Liver (tissue), 9 donors: ENCODE measurements around the gene WNT2B. TPM values are rescaled to one million over a fixed set of nuclear protein-coding genes. Genes with fewer than 3 reads are reported as not detected.

Source experiments
- DNase-seq: peaks from one replicate; pipeline ENCODE4 v3.0.0-alpha.2; 2017; ENCODE audit warnings: low spot score
- H3K27ac ChIP-seq, 2 donors: one replicate each; pipeline ENCODE4 v1.7.0; 2013; ENCODE audit warnings: inconsistent platforms in 2 of 2, low read length in 2 of 2, control low read depth in 1 of 2, low read depth in 1 of 2, mild to moderate bottlenecking in 1 of 2
- H3K27me3 ChIP-seq, 4 donors: one replicate each; pipeline versions ENCODE4 v1.6.1 to v1.7.0; 2013; ENCODE audit warnings: low read length in 3 of 4, inconsistent platforms in 1 of 4, mild to moderate bottlenecking in 1 of 4, moderate library complexity in 1 of 4; ENCODE audit not compliant: control insufficient read depth in 4 of 4, insufficient read depth in 4 of 4
- H3K36me3 ChIP-seq, 4 donors: one replicate each; pipeline versions ENCODE4 v1.6.1 to v1.7.0; 2013; ENCODE audit warnings: low read length in 3 of 4, mild to moderate bottlenecking in 3 of 4, low read depth in 1 of 4, moderate library complexity in 1 of 4; ENCODE audit not compliant: control insufficient read depth in 4 of 4, insufficient read depth in 3 of 4
- H3K4me1 ChIP-seq, 4 donors: one replicate each; pipeline versions ENCODE4 v1.6.1 to v1.7.0; 2013; ENCODE audit warnings: low read length in 3 of 4, mild to moderate bottlenecking in 3 of 4, moderate library complexity in 1 of 4; ENCODE audit not compliant: control insufficient read depth in 4 of 4, insufficient read depth in 4 of 4
- H3K4me3 ChIP-seq, 3 donors: one replicate each; pipeline versions ENCODE4 v1.6.1 to v1.7.0; 2013; ENCODE audit warnings: low read length in 3 of 3, control low read depth in 1 of 3, low read depth in 1 of 3, mild to moderate bottlenecking in 1 of 3
- H3K9ac ChIP-seq, 2 donors: one replicate each; pipeline ENCODE4 v1.7.0; 2013; ENCODE audit warnings: low read length in 2 of 2, mild to moderate bottlenecking in 2 of 2, moderate library complexity in 2 of 2, control low read depth in 1 of 2, low read depth in 1 of 2
- H3K9me3 ChIP-seq, 4 donors: one replicate each; pipeline versions ENCODE4 v1.6.1 to v1.7.0; 2013; ENCODE audit warnings: low read length in 3 of 4; ENCODE audit not compliant: control insufficient read depth in 4 of 4
- EGR1 ChIP-seq, 2 donors: IDR thresholded peaks; 2 replicates each; pipeline ENCODE4 v1.6.1; 2016 to 2018; ENCODE audit warnings: antibody characterized with exemption in 2 of 2, low read depth in 2 of 2
- FOXA1 ChIP-seq: IDR thresholded peaks from 2 replicates; pipeline ENCODE4 v1.6.1; 2016; ENCODE audit warnings: antibody characterized with exemption
- FOXA2 ChIP-seq: IDR thresholded peaks from 2 replicates; pipeline ENCODE4 v1.6.1; 2016; ENCODE audit warnings: antibody characterized with exemption
- GABPA ChIP-seq, 2 donors: IDR thresholded peaks in 1 of 2; conservative IDR thresholded peaks in 1 of 2; 2 replicates each; pipeline ENCODE4 v1.6.1; 2016; ENCODE audit warnings: antibody characterized with exemption in 2 of 2, mild to moderate bottlenecking in 1 of 2, moderate library complexity in 1 of 2
- HNF4A ChIP-seq, 2 donors: conservative IDR thresholded peaks; 2 replicates each; pipeline ENCODE4 v1.6.1; 2016; ENCODE audit warnings: antibody characterized with exemption in 2 of 2, mild to moderate bottlenecking in 2 of 2
- HNF4G ChIP-seq: IDR thresholded peaks from 2 replicates; pipeline ENCODE4 v1.6.1; 2016; ENCODE audit warnings: antibody characterized with exemption
- JUND ChIP-seq, 2 donors: IDR thresholded peaks; 2 replicates each; pipeline ENCODE4 v1.6.1; 2016; ENCODE audit warnings: antibody characterized with exemption in 2 of 2
- MAX ChIP-seq: IDR thresholded peaks from 2 replicates; pipeline ENCODE4 v1.6.1; 2016; ENCODE audit warnings: antibody characterized with exemption
- NR2F2 ChIP-seq: IDR thresholded peaks from 2 replicates; pipeline ENCODE4 v1.6.1; 2016; ENCODE audit warnings: antibody characterized with exemption
- RAD21 ChIP-seq, 2 donors: IDR thresholded peaks; 2 replicates each; pipeline ENCODE4 v1.6.1; 2016; ENCODE audit warnings: antibody characterized with exemption in 2 of 2, mild to moderate bottlenecking in 2 of 2
- RXRA ChIP-seq, 2 donors: IDR thresholded peaks; 2 replicates each; pipeline ENCODE4 v1.6.1; 2017 to 2018; ENCODE audit warnings: antibody characterized with exemption in 2 of 2, mild to moderate bottlenecking in 1 of 2
- SP1 ChIP-seq: IDR thresholded peaks from 2 replicates; pipeline ENCODE4 v1.6.1; 2018; ENCODE audit warnings: antibody characterized with exemption, mild to moderate bottlenecking
- TAF1 ChIP-seq: conservative IDR thresholded peaks from 2 replicates; pipeline ENCODE4 v1.6.1; 2016; ENCODE audit warnings: antibody characterized with exemption, mild to moderate bottlenecking
- YY1 ChIP-seq: IDR thresholded peaks from 2 replicates; pipeline ENCODE4 v1.6.1; 2016; ENCODE audit warnings: antibody characterized with exemption, mild to moderate bottlenecking
- WGBS: extraction: QIAGEN DNeasy Blood & Tissue Kit; methylation state at CpG from one replicate; pipeline ENCODE4 v1.1.7; 2013; 5-methylcytosine and 5-hydroxymethylcytosine counted together
- polyA plus RNA-seq, 2 donors: library from polyadenylated mRNA; stranded (reverse) in 1 of 2; unstranded in 1 of 2; fragments of 200-250 nt in 1 of 2; fragments of >200 nt in 1 of 2; fragmentation: Nextera tagmentation in 1 of 2; extraction: Ambion mirVana in 1 of 2; gene quantifications; one replicate each; pipeline versions ENCODE4 v1.2.1 to v1.2.3, GENCODE V29; 2013 to 2015
- total RNA-seq, 2 donors: library from RNA; depleted of rRNA; stranded (reverse); fragments of >200 nt; gene quantifications; one replicate each; pipeline ENCODE4 v1.2.3, GENCODE V29; 2014
- TF ChIP-seq, protein P1 (sequence below): IDR thresholded peaks from 2 replicates; pipeline ENCODE4 v1.6.1; 2016; ENCODE audit warnings: antibody characterized with exemption
- TF ChIP-seq, protein P2 (sequence below): IDR thresholded peaks from 2 replicates; pipeline ENCODE4 v1.6.1; 2016; ENCODE audit warnings: antibody characterized with exemption
- TF ChIP-seq, protein P3 (sequence below): IDR thresholded peaks from 2 replicates; pipeline ENCODE4 v1.6.1; 2016; ENCODE audit warnings: antibody characterized with exemption, mild to moderate bottlenecking
- TF ChIP-seq, protein P4 (sequence below): fragments of 150-350 bp; IDR thresholded peaks from 2 replicates; pipeline ENCODE4 v1.5.1; 2017; ENCODE audit warnings: improper control_type of control experiment, low read depth, low read length; ENCODE audit not compliant: missing input control
- donor health status: healthy.
- donor health status: healthy.
- donor health status: healthy.
- donor health status: healthy.
- donor health status: healthy.

WNT2B gene
- total and polyA plus RNA-seq, 4 donors, result 0.07 to 0.92 (median 0.38) TPM

DNA sequence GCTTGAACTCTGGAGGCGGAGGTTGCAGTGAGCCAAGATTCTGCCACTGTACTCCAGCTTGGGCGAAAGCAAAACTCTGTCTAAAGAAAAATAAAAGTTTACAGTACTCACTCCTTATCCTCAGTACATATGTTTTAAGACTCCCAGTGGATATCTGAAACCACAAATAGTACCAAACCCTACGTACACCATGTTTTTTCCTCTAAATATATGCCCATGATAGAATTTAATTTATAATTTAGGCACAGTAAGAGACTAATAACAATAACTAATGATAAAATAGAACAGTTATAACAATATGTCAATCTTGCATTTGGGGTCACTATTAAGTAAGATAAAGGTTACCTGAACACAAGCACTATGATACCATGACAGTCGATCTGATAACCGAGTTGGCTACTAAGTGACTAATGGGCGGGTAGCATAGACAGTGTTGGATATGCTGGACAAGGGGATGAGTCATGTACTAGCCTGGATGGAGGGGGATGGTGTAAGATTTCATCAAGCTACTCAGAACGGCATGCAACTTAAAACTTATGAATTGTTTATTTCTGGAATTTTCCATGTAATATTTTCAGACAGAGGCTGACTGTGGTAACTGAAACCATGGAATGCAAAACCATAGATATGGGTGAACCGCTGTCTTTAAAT lies 66.5 kb downstream of the WNT2B start:
- TF ChIP-seq HNF4G (no peak), EGR1 (IDR thresholded peaks at IDR 0.05; ENCODE audit: low read depth in 2 of 2) (no peak), RAD21 (IDR thresholded peaks at IDR 0.05) (no peak), FOXA2 (no peak), JUND (IDR thresholded peaks at IDR 0.05) (no peak), RXRA (IDR thresholded peaks at IDR 0.05) (no peak), GABPA (IDR thresholded peaks at IDR 0.05 in 1 of 2, conservative IDR thresholded peaks at IDR 0.05 in 1 of 2) (no peak), TAF1 (no peak), MAX (no peak), YY1 (no peak), NR2F2 (no peak), HNF4A (conservative IDR thresholded peaks at IDR 0.05) (no peak), FOXA1 (no peak), SP1 (no peak)
- TF ChIP-seq, protein P1, sequence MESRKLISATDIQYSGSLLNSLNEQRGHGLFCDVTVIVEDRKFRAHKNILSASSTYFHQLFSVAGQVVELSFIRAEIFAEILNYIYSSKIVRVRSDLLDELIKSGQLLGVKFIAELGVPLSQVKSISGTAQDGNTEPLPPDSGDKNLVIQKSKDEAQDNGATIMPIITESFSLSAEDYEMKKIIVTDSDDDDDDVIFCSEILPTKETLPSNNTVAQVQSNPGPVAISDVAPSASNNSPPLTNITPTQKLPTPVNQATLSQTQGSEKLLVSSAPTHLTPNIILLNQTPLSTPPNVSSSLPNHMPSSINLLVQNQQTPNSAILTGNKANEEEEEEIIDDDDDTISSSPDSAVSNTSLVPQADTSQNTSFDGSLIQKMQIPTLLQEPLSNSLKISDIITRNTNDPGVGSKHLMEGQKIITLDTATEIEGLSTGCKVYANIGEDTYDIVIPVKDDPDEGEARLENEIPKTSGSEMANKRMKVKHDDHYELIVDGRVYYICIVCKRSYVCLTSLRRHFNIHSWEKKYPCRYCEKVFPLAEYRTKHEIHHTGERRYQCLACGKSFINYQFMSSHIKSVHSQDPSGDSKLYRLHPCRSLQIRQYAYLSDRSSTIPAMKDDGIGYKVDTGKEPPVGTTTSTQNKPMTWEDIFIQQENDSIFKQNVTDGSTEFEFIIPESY, result no peak
- TF ChIP-seq, protein P2, sequence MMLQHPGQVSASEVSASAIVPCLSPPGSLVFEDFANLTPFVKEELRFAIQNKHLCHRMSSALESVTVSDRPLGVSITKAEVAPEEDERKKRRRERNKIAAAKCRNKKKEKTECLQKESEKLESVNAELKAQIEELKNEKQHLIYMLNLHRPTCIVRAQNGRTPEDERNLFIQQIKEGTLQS, result no peak
- TF ChIP-seq, protein P3, sequence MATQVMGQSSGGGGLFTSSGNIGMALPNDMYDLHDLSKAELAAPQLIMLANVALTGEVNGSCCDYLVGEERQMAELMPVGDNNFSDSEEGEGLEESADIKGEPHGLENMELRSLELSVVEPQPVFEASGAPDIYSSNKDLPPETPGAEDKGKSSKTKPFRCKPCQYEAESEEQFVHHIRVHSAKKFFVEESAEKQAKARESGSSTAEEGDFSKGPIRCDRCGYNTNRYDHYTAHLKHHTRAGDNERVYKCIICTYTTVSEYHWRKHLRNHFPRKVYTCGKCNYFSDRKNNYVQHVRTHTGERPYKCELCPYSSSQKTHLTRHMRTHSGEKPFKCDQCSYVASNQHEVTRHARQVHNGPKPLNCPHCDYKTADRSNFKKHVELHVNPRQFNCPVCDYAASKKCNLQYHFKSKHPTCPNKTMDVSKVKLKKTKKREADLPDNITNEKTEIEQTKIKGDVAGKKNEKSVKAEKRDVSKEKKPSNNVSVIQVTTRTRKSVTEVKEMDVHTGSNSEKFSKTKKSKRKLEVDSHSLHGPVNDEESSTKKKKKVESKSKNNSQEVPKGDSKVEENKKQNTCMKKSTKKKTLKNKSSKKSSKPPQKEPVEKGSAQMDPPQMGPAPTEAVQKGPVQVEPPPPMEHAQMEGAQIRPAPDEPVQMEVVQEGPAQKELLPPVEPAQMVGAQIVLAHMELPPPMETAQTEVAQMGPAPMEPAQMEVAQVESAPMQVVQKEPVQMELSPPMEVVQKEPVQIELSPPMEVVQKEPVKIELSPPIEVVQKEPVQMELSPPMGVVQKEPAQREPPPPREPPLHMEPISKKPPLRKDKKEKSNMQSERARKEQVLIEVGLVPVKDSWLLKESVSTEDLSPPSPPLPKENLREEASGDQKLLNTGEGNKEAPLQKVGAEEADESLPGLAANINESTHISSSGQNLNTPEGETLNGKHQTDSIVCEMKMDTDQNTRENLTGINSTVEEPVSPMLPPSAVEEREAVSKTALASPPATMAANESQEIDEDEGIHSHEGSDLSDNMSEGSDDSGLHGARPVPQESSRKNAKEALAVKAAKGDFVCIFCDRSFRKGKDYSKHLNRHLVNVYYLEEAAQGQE, result no peak
- TF ChIP-seq, protein P4, sequence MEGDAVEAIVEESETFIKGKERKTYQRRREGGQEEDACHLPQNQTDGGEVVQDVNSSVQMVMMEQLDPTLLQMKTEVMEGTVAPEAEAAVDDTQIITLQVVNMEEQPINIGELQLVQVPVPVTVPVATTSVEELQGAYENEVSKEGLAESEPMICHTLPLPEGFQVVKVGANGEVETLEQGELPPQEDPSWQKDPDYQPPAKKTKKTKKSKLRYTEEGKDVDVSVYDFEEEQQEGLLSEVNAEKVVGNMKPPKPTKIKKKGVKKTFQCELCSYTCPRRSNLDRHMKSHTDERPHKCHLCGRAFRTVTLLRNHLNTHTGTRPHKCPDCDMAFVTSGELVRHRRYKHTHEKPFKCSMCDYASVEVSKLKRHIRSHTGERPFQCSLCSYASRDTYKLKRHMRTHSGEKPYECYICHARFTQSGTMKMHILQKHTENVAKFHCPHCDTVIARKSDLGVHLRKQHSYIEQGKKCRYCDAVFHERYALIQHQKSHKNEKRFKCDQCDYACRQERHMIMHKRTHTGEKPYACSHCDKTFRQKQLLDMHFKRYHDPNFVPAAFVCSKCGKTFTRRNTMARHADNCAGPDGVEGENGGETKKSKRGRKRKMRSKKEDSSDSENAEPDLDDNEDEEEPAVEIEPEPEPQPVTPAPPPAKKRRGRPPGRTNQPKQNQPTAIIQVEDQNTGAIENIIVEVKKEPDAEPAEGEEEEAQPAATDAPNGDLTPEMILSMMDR, result no peak
- no peak for DNase-seq
- H3K9ac ChIP-seq, result no peak overlapping the region
- H3K4me1 ChIP-seq, result no peaks in the 10 kb centered on the region
- no peak overlapping the region for H3K27ac ChIP-seq
- 97% methylated on average over 8 of the region's 8 CpGs for WGBS
- no peaks in the 10 kb centered on the region for H3K9me3 ChIP-seq
- no peak overlapping the region for H3K4me3 ChIP-seq
- no peaks in the 10 kb centered on the region for H3K27me3 ChIP-seq
- H3K36me3 ChIP-seq, result peaks cover 5 to 23% (median 10%) of the 10 kb centered on the region in 4 donors
